Measurements from ENCODE around the gene FAM168A.
"Not testable (repeated sequence)": the region's sequence is repeated elsewhere in the genome, so short reads cannot be mapped to it uniquely, and the experiment has no call there.

The FAM168A gene

DNA sequence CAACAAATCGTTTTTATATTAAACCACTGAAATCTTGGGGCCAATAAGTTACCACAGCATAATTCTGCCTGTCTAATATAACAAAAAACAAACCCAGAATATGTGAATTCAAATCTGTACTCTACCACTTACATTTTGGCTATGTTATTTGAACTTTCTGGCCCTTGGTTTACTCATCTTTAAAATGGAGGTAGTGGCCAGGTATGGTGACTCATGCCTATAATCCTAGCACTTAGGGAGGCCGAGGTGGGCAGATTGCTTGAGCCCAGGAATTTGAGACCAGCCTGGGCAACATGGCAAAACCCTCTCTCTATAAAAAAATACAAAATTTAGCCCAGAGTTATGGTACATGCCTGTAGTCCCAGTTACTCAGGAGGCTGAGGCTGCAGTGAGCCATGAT lies 84.2 kb downstream of the FAM168A start:
- no peak for DNase-seq

DNA sequence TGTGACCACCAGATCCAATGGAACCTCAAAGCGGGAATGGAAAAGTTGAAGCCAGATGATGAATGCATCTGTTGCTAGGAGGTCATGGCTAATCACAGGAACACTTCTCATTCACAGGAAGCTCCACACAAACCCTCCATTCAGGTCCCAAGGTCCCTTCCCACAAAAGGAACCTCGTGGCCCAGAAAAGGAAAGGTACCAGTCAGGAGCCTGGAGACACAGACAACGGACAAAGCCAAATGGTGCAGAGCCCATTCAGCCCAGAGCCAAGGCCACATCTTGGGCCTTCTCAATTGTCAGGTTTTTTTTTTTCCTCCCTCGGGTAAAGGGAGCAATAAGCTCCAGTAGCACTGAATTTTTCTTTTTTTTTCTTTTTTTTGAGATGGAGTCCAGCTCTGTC lies 87.0 kb downstream of the FAM168A start:
- DNase-seq = no peak

DNA sequence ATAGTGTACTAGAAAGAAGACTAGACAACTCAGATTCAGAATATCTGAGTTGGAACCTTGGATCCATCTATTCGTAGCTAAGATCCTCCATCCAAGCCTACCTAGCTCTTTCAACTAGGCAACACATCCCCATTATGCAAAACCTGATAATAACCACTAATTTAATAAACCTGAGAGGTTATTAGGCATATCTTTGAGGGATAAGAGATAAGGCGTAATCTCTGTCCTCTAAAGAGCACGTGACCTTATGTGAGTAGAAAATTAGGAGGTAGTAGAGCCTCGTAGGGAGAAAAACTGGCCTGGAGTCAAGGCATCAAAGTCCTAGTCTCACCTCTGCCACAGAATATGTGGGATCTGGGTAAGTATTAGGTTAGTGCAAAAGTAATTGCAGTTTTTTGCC lies 87.8 kb downstream of the FAM168A start:
- no peak for DNase-seq

DNA sequence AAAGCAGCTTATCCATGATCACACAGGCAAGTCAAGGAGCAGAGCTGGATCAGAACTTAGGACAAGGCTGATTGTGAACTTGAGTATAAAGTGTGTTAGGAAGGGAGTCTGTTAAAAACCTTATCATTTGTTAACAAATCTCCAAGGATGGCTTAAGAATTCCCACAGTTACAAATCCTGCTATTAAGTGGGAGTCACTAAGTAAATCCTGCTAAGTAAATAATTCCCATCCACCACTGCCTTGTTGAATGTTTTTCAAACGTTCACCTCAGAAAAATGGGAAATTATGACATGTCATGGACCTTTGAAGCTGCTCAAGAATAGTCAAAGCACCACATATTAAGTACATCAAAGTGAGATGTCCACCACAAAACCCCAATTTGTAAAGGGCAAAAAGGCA lies 88.7 kb downstream of the FAM168A start:
- DNase-seq = no peak

DNA sequence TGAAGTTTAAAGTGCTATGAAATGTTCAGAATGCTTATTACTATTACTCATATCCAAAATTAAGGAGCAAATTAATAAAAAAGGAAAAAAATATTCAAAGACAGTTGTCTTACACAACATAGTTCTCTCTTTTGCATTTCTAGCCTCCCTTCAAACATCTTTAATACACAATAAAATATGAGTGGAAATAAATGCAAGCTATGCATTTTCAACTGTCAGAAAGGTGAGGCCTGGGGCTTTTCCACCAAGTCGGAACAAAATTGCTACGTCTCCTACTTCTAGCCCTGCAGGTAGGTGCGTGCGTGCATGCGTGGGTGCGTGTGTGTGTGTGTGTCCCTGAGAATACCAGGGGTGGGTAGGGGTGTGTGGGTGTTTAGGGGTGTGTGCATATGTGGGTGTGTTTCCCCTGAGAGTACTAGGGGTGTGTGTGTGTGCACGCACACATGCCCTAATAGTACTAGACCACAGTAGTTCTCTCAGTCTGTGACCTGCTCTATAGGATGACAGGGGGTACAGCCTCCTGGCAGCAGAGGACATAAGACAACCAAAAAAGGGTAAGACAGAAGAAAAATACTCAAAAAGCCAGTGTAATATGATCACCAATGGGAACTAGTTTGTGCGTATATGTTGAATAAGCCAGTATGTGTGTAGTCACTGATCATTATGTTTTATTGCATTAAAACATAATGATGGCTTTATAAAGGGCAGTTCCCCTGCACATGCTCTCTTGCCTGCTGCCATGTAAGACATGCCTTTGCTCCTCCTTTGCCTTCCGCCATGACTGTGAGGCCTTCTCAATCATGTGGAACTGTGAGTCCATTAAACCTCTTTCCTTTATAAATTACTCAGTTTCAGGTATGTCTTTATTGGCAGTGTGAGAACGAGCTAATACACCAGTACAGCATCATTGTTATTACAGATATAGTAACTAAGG lies 89.4 kb downstream of the FAM168A start:
- no peak for DNase-seq

DNA sequence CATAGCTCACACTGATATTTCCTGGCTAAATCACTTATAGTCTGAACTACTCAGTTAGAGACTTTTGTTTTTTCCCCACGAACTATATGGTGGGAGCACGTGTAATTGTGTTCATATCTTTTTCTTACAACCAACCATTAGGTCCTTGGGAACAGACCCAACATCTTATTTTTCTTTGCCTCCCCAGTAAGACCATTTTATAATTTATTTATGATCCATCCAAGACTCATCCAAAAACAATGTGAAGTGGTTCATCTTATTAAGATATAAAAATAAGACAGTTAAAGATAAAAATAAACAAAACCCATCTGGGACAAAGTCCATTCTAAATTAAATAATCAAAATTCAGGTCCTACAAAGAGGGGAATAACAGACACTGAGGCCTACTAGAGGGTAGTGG lies 90.8 kb downstream of the FAM168A start:
- no peak for DNase-seq

DNA sequence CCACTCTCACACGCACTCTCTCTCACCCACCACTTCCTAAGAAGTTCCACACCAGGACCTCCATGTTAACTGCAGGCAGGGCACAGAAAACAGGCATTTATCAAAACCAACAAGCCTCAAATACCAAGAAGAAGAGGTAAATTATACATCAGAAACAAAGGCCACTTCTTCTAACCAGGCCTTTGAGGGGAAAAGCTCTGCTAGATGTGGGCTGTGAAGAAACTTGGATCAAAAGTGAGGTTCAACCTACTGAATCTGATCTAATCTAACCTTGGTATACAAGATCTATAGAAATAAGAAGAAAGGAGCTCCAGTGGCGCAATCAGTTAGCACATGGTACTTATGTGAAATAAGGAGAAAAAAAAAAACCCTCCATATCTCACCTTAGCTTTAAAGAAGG lies 91.9 kb downstream of the FAM168A start:
- no peak for DNase-seq

DNA sequence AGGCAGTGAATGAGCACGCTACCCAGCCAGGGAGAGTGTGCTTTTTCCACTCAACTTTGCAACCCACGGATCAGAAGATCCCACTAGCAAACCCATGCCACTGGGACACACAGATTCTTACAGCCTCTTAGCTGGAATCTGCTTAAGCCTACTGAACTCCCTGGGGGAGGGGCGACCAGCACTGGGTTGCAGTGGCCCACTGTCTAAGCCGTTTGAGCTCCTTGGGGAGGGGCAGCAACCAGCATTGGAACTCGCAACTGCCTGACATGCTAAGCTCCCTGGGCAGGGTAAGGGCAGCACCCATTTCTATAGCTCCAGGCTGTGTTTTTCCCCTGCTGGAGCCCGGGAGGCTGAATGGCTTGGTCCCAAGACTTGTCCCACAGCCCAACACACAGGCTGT lies 99.6 kb downstream of the FAM168A start:
- no peak for DNase-seq

DNA sequence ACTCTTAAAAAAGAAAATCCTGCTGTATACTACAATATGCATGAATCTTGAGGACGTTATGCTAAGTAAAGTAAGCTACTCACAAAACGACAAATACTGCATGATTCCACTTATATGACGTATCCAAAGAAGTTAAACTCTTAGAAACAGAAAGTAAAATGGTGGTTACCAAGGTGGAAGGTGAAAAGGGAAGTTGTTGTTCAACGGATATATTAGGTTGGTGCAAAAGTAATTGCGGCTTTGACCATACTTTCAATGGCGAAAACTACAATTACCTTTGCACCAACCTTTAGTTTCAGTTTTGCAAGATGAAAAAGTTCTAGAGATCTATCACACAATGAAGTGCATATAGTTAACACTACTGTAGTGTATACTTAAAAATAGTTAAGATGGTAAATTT lies 101.8 kb downstream of the FAM168A start:
- DNase-seq = no peak

DNA sequence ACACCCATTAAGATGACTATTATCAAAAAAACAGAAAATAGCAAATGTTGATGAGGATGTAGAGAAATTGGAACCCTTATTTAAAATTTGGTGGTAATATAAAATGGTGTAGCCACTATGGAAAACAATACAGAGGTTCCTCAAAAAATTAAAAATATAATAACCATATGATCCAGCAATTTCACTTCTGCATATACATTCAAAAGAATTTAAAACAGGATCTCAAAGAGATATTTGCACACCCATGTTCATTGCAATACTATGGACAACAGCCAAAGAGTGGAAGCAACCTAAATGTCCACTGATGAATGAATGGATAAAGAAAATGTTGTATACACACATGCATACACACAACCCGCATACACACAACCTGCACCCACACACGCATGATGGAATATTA lies 102.2 kb downstream of the FAM168A start:
- no peak for DNase-seq

DNA sequence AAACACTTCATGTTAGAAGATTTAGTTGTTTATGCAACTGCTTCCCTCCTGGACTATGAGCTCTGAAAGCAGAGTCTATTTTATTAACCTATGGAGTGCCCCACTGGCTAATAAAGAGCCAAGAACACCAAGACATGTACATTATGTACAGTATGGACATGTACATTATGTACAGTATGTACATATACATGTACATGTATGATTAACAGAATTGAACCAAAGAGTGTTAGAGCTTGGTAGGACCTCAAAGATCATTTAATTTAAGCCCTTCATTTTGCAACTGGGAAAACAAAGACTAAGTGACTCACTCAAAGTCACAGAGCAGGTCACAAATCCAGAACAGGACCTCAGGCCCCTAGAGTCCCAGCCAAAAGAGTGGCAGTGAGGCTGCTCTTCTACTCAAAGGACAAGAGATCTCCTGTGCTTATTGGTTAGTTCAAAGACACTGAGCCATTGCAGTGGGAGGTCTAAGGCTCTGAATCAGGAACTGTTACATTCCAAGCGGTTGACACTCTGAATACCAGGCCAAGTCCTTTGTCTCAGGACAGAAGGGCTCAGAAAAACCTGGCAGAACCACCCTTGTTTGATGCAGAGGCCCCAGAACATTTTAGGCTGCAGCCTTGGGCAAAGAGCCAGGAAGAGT lies 103.8 kb downstream of the FAM168A start:
- no peak for DNase-seq

DNA sequence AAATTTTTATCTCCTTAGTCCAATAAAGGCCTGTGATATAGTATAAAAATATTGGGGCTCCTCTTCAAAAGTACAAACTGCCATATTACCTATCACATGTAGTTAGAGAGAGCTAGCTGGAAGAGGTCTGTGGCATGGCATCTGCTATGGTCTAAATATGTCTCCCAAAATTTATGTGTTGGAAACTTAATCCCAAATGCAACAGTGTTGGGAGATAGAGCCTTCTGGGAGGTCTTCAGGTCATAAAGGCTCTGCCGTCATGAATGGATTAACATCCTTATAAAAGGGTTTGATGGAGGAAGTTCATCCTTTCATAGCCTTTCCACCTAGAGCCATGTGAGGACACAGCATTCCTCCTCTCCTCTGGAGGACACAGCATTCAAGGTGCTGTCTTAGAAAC lies 116.3 kb downstream of the FAM168A start:
- no peak for DNase-seq

DNA sequence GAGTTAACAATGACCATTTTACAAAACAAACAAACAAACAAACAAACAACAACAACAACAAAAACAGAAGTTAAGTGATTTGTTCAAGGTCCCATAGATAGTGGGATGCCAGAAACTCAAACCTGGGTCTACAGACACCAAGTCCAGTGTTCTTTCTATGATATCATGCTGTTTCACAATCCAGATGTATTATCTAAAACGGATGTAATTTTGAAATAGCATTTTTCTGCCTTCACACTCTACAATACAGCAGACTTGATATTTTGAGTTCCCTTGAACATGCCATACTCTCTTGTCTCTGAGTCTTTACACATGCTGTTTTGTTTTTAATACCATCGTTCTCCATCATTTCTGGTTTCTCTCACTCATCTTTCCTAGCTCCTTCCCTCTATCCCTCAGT lies 117.2 kb downstream of the FAM168A start:
- DNase-seq = no peak

DNA sequence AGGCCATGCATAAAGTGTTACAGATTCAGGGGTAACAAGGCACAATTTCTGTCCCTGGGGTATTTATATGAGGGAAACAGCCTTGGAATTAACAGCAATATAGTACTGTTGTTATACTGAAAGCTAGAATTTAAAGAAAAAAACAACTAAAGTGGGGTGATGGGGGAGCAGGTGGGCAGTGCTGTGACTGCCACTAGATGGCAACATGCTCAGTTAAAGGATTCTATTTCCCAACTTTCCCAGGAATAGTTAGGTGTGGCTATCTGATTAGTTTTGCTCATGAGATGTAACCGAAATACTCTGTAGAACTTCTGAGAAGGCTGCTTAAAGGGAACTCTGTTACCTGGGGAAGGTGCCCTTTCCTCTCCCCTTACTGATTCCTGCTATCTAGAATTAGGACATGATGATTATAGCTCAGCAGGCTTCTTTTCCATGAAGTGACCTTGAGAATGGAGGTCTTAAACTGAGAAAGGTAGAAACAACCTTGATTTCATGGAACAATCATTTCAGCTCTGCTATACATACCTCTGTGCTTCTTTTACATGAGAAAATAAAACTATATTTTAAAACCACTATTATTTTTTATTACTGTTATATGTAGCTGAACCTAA lies 119.1 kb downstream of the FAM168A start:
- DNase-seq = no peak

DNA sequence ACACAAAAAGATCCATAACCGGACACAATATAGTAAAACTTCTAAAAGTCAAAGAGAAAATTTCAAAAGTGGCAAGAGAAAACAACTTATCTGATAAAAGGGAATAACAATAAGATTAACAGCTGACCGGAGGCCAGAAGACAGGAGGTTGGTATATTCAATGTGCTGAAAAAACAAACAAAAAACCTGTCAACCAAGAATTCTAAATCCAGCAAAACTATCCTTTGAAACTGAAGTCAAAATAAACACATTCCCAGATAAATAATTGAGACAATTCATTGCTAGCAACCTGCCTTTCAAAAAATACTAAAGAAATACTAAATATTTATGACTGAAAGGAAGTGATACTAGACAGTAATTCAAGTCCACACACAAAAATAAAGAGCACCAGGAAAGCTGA lies 120.4 kb downstream of the FAM168A start:
- DNase-seq = no peak

DNA sequence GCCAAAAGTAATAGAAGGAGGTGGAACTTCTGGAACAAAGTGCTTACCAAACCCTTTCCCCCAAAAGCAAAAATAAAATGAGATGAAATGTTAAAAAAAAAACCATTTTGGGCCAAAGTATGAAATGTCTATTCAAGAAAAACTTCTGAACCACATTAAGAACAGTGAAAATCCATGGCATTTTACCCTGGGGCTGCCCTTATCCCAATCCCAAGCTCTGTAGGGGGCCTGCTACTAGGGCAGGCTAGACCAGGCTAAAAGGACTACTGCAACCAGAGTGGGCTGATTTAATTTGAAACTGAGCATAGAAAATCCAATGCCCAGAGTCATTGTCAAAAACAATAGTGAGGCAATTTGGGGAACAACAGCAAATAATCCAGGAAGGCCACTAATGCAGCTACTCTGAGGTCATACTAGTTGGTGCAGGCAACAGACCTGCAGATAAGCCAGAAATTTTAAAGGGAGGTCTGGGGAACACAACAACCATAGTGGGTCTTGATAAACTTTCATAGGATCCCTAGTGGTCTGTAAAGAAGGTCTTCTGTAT lies 122.3 kb downstream of the FAM168A start:
- DNase-seq = no peak

DNA sequence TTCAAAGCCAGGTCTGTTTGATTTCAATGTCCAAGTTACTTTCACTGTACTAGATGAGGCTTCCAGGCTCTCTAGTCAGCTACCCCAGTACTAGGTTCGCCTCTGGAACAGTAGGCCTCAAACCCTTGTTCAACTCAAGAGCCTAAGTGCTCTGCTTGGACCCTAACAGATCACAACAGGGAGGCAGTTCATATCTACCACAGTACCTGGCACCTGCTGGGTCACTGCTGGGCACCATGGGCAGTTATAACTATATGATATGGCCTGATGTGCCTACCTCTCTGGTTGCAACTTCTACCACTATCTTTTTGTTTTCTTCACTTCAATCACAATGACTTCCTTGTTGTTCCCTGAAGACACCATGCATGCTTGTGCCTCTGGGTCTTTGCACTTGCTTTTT lies 124.7 kb downstream of the FAM168A start:
- no peak for DNase-seq

DNA sequence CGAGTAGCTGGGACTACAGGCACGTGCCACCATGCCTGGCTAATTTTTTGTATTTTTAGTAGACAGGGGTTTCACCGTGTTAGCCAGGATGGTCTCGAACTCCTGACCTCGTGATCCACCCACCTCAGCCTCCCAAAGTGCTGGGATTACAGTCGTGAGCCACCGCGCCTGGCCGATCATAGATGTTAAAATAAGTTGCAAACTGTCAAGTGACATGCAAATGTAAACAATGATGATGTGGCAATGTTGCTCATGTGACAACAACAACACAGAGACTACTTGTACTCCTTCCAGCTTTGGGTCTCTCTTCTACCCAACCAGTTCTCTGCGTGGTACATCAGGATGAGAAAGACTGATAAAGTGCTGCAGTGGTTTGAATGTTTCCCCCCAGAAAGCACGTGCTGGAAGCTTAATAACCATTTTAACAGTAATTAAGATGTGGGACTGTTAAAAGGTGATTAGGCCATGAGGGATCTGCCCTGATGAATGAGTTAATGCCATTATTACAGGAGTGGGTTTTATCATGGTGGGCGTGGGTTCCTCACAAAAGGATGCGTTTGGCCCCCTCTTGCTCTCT lies 127.8 kb downstream of the FAM168A start:
- DNase-seq = not testable (repeated sequence)

DNA sequence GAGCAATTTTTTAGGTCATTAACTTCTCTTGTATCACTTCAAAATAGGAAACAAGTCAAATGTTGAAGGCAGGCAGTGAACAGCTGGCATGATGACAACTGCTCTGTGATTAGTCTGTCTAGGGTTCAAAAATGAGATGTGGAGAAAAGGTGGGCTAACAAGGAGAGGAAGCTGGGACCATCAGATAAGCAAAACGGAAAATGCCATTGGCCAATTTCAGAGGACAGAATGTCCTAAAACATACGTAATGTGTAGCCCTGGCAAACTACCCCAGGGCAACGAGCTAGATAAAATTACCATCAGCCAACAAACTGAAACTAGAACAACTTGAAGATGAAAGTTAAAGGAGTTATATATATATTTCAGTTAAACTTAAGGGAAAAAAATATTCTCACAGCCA lies 128.5 kb downstream of the FAM168A start:
- DNase-seq = no peak

DNA sequence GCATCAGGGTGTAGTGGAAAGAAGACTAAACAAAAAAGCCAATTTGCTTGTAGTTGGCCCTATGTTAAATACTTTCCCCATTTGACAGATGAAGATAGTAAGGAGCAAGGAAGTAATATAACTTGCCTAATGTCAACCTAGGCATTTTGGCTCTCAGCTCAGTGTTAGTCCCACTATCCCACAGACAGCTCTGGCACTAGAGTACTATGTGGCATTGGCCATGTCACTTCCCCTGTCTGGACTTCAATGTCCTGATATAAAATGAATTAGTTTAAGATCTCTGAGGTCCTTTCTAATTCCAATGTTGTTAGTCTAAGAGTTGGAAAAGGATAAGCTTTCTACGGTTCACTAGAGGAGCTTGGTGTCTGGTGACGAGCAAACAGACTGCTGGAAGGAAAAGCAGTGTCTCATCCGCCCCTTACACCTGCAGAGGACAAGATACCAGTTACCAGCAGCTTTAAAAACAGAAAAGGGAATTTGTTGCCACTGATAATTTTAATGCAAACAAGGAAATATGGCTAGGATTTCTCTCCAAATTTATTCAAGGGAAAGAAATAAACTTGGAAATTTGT lies 129.2 kb downstream of the FAM168A start:
- DNase-seq = no peak

DNA sequence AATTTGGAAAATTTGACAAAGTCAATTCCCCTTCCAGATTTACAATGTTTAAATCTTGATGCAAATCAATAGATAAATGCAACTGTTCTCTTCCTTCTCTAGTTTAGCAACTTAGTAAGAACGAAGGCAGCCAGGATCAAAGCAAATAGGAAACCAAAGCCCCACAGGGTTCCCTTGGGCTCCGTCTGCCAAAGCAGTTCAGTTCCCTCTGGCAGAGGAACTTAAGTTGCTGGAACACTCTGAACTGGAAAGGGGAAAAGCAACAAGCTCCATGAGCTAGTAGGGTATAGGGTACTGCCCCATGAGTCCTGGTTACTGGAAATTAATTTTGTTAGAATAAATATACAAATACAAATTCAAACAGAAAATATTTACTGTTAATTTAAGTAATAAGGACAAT lies 130.4 kb downstream of the FAM168A start:
- DNase-seq = no peak

DNA sequence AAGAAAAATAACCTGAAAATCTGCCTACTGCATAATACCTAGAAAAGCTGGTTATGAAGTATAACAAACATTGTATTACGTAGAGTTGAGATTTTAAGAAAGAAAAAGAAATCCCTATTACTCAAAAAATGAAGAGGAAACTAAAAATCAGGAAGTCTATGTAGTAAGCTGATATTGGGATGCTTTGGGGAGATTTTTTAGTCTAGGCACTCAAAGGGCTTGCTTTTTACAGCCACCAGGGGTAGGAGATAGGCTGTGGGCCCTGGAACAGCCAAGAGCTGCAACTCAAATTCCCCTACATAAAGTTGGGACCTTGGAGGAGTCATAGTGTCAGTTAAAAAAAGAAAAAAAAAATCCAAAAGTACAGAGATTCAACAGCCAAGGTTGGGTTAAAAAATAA lies 131.3 kb downstream of the FAM168A start:
- no peak for DNase-seq

DNA sequence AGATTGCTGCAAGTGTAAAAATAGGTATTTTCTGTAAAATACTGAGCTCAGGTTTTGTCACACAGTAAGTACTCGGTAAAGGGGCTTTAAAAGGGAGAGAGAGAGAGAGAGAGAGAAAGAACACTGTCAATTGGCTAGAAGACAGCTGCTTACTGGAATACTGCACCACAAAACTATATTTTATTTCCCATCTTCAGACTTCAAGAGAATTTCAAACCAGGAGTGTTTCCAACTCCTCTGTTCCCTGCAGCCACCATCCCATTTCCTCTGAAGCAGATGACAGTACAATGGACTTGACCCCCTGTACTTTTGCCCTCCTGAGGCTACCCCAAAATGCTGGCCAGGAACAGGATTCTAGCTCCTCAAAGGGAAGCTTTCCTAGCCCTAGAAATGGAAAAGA lies 132.0 kb downstream of the FAM168A start:
- no peak for DNase-seq

Data from CD4-positive, alpha-beta T cell treated with Interleukin-17A for 1 hour (primary cell).